WTC11 (cell line): ENCODE measurements around the gene CSRNP3.

Experiments used
- AR ChIP-seq: fragments of 250-450 bp; sonication (Bioruptor Pico); IDR thresholded peaks from 2 replicates; pipeline ENCODE4 v1.9.0; 2021; ENCODE audit warnings: mild to moderate bottlenecking
- ARID4B ChIP-seq: sonication (generic); formaldehyde crosslinking; IDR thresholded peaks from 2 replicates; pipeline ENCODE4 v1.8.0; 2023; ENCODE audit warnings: missing genetic modification reagents, mild to moderate bottlenecking, borderline replicate concordance
- CTCF ChIP-seq: fragments of 200-600 bp; IDR thresholded peaks from 2 replicates; pipeline ENCODE4 v1.8.0; 2022; ENCODE audit warnings: antibody characterized with exemption
- ESRRA ChIP-seq: sonication (generic); formaldehyde crosslinking; IDR thresholded peaks from 2 replicates; pipeline ENCODE4 v1.8.1; 2022; ENCODE audit warnings: mild to moderate bottlenecking, missing genetic modification reagents, borderline replicate concordance
- ETV6 ChIP-seq: sonication (generic); formaldehyde crosslinking; IDR thresholded peaks from 2 replicates; pipeline ENCODE4 v1.8.1; 2022; ENCODE audit warnings: mild to moderate bottlenecking, missing genetic modification reagents
- FOXJ3 ChIP-seq: sonication (generic); formaldehyde crosslinking; IDR thresholded peaks from 2 replicates; pipeline ENCODE4 v1.9.0; 2021; ENCODE audit warnings: missing genetic modification reagents, mild to moderate bottlenecking, borderline replicate concordance
- MAX ChIP-seq: sonication (generic); formaldehyde crosslinking; IDR thresholded peaks from 2 replicates; pipeline ENCODE4 v1.8.0; 2022; ENCODE audit warnings: mild to moderate bottlenecking, missing genetic modification reagents
- SMAD4 ChIP-seq: sonication (generic); formaldehyde crosslinking; IDR thresholded peaks from 2 replicates; pipeline ENCODE4 v1.8.0; 2022; ENCODE audit warnings: mild to moderate bottlenecking, missing genetic modification reagents
- SP1 ChIP-seq: sonication (generic); formaldehyde crosslinking; conservative IDR thresholded peaks from 2 replicates; pipeline ENCODE4 v1.8.1; 2022; ENCODE audit warnings: missing genetic modification reagents
- ZNF512 ChIP-seq: sonication (generic); formaldehyde crosslinking; IDR thresholded peaks from 2 replicates; pipeline ENCODE4 v1.8.1; 2022; ENCODE audit warnings: missing genetic modification reagents, borderline replicate concordance
- TF ChIP-seq, protein P1 (sequence below): sonication (generic); formaldehyde crosslinking; IDR thresholded peaks from 2 replicates; pipeline ENCODE4 v1.8.1; 2022; ENCODE audit warnings: low read depth, missing genetic modification reagents, borderline replicate concordance

DNA sequence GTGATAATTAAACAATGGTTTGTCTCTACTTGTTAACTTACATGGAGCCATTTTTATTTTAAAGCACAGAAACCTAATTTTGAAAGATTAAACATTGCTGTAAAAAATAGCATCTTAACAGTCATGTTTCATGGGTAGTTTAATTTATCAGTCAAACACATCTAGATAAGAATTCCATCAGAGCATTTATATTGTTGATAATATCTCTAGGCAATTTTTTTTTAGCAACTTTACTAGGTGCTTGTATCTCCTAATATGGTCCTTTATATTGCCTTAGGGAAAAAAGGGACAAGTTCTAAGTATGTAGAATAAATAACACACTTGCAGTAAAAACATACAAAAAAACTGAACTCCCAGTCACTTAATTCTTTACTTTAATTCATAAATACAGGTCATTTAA lies 863 bp downstream of the CSRNP3 start:
- no peak for TF ChIP-seq ZNF512
- TF ChIP-seq CTCF: no peak
- no peak for TF ChIP-seq ARID4B (CRISPR knock-in tag)
- no peak for TF ChIP-seq SMAD4 (CRISPR knock-in tag)
- no peak for TF ChIP-seq ESRRA (CRISPR knock-in tag)
- TF ChIP-seq MAX (CRISPR knock-in tag): no peak
- TF ChIP-seq FOXJ3 (CRISPR knock-in tag): no peak
- no peak for TF ChIP-seq ETV6
- TF ChIP-seq, protein P1, sequence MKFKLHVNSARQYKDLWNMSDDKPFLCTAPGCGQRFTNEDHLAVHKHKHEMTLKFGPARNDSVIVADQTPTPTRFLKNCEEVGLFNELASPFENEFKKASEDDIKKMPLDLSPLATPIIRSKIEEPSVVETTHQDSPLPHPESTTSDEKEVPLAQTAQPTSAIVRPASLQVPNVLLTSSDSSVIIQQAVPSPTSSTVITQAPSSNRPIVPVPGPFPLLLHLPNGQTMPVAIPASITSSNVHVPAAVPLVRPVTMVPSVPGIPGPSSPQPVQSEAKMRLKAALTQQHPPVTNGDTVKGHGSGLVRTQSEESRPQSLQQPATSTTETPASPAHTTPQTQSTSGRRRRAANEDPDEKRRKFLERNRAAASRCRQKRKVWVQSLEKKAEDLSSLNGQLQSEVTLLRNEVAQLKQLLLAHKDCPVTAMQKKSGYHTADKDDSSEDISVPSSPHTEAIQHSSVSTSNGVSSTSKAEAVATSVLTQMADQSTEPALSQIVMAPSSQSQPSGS (CRISPR knock-in tag): no peak
- no peak for TF ChIP-seq AR (CRISPR knock-in tag)
- no peak for TF ChIP-seq SP1 (CRISPR knock-in tag)
